Activated CD4-positive, alpha-beta memory T cell treated with anti-CD3 and anti-CD28 coated beads for 36 hours (primary cell): ENCODE measurements around the gene SMARCA5. TPM values are rescaled to one million over a fixed set of nuclear protein-coding genes. Genes with fewer than 3 reads are reported as not detected.

Experiments used
- CTCF ChIA-PET: fragments of 350-600 bp; sonication (Branson Sonifier 250); formaldehyde crosslinking; loops from one replicate; lab custom pipeline; 2021; ENCODE audit warnings: antibody characterized with exemption, inconsistent platforms; lab: Charles Lee
- POLR2A ChIA-PET: fragments of 350-600 bp; sonication (Branson Sonifier 250); formaldehyde crosslinking; loops from one replicate; lab custom pipeline; 2021; ENCODE audit warnings: antibody characterized with exemption; lab: Charles Lee
- DNase-seq: peaks from one replicate; pipeline ENCODE4 v3.0.0-alpha.2; 2020
- H3K27ac Mint-ChIP-seq: one replicate; pipeline ENCODE4 v1.8.0; 2021; ENCODE audit warnings: mixed read lengths
- H3K27me3 Mint-ChIP-seq: one replicate; pipeline ENCODE4 v1.8.0; 2021; ENCODE audit warnings: mixed read lengths
- H3K36me3 Mint-ChIP-seq: one replicate; pipeline ENCODE4 v1.8.0; 2021; ENCODE audit warnings: mixed read lengths
- H3K4me1 Mint-ChIP-seq: one replicate; pipeline ENCODE4 v1.8.0; 2021; ENCODE audit warnings: low read depth, mixed read lengths
- H3K4me3 Mint-ChIP-seq: one replicate; pipeline ENCODE4 v1.8.0; 2021; ENCODE audit warnings: mild to moderate bottlenecking, mixed read lengths
- H3K9me3 Mint-ChIP-seq: one replicate; pipeline ENCODE4 v1.8.0; 2021; ENCODE audit warnings: mixed read lengths
- intact Hi-C: fragments of 100-400 bp; cut with micrococcal nuclease; formaldehyde crosslinking; loops from one replicate; pipeline ENCODE4 v1.15.1; 2023
- total RNA-seq, 2 experiments: library from RNA; stranded (reverse); gene quantifications; one replicate each; pipeline ENCODE4 v1.2.3, GENCODE V29; 2021

SMARCA5 gene
- total RNA-seq, 2 experiments from 2014 or later: 67.0 to 69.3 TPM

DNA sequence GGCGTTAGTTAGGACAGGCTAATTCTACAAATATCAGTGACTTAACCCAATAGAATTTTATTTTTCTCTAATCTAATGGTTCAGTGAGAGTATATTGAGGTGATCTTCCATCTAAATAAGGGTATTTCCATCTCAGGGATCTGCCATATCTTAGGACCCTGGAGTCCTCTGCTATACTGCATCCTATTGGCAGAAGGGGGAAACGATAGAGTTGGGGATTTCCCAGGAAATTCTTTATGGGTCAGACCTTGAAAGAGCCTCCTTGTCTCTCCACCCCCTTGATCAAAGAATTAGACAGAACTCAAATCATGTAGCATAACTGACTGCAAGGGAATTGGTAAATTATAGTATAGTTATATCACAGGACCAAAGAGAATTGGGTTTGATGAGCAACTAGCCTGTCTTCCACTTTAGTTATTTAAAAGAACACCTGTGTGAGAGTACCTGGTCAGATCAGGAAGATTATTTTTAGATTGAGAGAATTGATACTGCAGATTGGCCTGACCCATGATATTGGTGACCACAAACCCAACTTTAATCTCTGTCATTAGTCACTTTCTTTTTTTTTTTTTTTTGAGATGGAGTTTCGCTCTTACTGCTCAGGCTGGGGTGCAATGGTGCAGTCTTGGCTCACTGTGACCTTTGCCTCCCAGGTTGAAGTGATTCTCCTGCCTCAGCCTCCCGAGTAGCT is 25.6 kb downstream of the SMARCA5 start:
- Mint-ChIP-seq H3K27ac (peak overlapping the region; percentile 1), H3K36me3 (peaks cover 52% of the 10 kb centered on the region), H3K27me3 (no peaks in the 10 kb centered on the region), H3K4me3 (no peak overlapping the region), H3K9me3 (no peaks in the 10 kb centered on the region), H3K4me1 (peaks cover 17% of the 10 kb centered on the region)
- ChIA-PET CTCF (no interaction called here), POLR2A (no interaction called here)
- intact Hi-C loops: loop anchor here (10.0 kb wide), 1 partner anchor 1576 kb away; no protein-coding TSS in a partner anchor
- DNase-seq: no peak

DNA sequence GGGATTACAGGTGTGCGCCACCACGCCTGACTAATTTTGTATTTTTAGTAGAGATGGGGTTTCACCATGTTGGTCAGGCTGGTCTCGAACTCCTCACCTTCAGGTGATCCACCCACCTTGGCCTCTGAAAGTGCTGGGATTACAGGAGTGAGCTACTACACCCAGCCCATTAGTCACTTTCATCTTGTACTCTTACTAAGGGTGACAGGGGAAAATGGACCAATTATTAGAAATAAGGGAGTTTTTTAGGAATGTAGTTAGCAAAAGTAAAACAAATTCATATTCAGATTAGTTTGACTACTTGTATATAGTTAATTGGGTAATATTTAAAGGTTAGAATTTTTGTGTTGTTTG is 26.1 kb downstream of the SMARCA5 start:
- intact Hi-C loops: loop anchor here (10.0 kb wide), 1 partner anchor 1575 kb away; no protein-coding TSS in a partner anchor
- DNase-seq: peak; percentile 23
- Mint-ChIP-seq H3K4me1 (peaks cover 17% of the 10 kb centered on the region), H3K27ac (no peak overlapping the region), H3K27me3 (no peaks in the 10 kb centered on the region), H3K9me3 (no peaks in the 10 kb centered on the region), H3K36me3 (peaks cover 56% of the 10 kb centered on the region), H3K4me3 (no peak overlapping the region)
- POLR2A ChIA-PET: no interaction called here
- CTCF ChIA-PET: no interaction called here

DNA sequence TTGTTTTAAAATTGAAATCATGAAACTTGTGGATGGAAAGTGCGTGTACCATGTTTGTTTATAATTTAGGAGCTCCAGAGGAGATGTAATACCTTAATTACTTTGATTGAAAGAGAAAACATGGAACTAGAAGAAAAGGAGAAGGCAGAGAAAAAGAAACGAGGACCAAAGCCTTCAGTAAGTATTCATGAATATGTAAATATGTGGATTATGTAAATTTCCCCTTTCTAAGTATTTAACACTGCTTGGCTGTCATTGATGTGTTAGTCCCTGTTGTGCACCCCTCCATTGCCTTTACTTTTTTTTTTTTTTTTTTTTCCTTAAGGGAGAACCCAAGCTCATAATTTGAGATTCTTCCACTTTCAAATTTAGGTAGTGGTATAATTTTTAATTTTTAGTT is 36.4 kb downstream of the SMARCA5 start:
- peaks cover 15% of the 10 kb centered on the region for H3K4me1 Mint-ChIP-seq
- H3K27ac Mint-ChIP-seq: no peak overlapping the region
- intact Hi-C loops: no loop called here
- no peak for DNase-seq
- ChIA-PET POLR2A (no interaction called here), CTCF (interaction anchor here (1.7 kb wide), 1 partner anchor 9 kb away, joined by 6 read pairs; no protein-coding TSS in a partner anchor)
- H3K36me3 Mint-ChIP-seq: peaks cover 52% of the 10 kb centered on the region
- H3K27me3 Mint-ChIP-seq: no peaks in the 10 kb centered on the region
- no peak overlapping the region for H3K4me3 Mint-ChIP-seq
- H3K9me3 Mint-ChIP-seq: no peaks in the 10 kb centered on the region

DNA sequence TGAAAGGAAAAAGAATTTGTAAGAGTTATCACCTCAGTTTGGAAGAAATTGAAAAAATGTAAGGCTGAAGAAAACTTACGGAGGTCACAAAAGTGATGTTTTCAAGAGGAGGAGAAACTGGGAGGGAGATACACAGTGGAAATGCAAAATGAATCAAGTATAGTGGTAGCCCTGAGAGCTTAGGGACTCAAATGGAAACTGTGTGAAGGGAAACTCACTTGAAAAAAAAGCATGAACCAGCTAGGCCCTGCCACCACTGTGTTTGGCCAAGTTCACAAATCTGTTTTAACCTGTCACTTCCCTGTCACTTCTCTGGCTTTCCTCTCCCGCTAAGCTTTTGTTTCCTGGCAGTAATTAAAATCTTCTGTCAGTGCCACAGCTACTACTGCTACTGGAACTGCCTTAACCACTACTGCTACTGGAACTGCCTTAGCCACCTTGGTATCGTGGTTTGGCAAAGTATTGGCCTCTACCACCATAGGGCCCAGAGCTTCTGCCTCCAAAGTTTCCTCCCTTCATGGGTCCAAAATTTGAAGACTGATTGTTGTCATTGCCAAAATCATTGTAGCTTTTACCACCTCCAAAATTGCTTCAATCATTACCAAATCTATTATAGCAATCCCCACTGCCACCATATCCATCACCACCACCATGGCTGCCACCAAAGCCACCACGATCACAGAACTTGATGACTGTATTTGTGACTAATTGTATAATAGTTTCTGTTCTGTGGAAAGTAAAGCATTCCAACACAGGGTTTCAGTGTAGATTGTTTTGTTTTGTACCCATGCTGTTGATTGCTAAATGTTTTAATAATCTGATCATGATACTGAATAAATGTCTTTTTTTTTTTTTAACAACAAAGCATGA is 41.5 kb downstream of the SMARCA5 start:
- no peak overlapping the region for H3K4me3 Mint-ChIP-seq
- CTCF ChIA-PET: no interaction called here
- H3K27me3 Mint-ChIP-seq: no peaks in the 10 kb centered on the region
- peak overlapping the region; percentile 40 for H3K27ac Mint-ChIP-seq
- POLR2A ChIA-PET: no interaction called here
- no peaks in the 10 kb centered on the region for H3K9me3 Mint-ChIP-seq
- intact Hi-C loops: loop anchor here (5.0 kb wide), 2 partner anchors 142 to 198 kb away; no protein-coding TSS in a partner anchor
- DNase-seq: peak; percentile 47
- peaks cover 20% of the 10 kb centered on the region for H3K4me1 Mint-ChIP-seq
- H3K36me3 Mint-ChIP-seq: peaks cover 26% of the 10 kb centered on the region

DNA sequence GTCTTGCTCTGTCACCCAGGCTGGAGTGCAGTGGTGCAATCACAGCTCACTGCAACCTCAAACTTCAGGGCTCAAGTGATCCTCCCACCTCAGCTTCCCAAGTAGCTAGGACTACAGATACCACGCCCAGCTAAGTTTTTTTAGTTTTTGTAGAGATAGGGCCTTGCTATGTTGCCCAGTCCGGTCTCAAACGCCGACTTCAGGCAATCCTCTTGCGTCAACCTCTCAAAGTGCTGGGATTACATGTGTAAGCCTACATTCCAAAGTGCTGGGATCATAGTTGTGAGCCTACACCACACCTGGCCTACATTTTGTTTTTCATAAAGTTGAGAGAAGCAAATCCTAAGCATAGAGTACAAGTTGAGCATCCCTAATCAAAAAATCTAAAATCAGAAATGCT is 42.2 kb downstream of the SMARCA5 start:
- no peaks in the 10 kb centered on the region for H3K9me3 Mint-ChIP-seq
- H3K36me3 Mint-ChIP-seq: peaks cover 21% of the 10 kb centered on the region
- no peaks in the 10 kb centered on the region for H3K27me3 Mint-ChIP-seq
- ChIA-PET CTCF (interaction anchor here (1.1 kb wide), 1 partner anchor 24 kb away, joined by 3 read pairs; no protein-coding TSS in a partner anchor), POLR2A (no interaction called here)
- H3K4me1 Mint-ChIP-seq: peaks cover 27% of the 10 kb centered on the region
- H3K27ac Mint-ChIP-seq: no peak overlapping the region
- no peak for DNase-seq
- intact Hi-C loops: loop anchor here (5.0 kb wide), 2 partner anchors 142 to 198 kb away; no protein-coding TSS in a partner anchor
- H3K4me3 Mint-ChIP-seq: no peak overlapping the region

DNA sequence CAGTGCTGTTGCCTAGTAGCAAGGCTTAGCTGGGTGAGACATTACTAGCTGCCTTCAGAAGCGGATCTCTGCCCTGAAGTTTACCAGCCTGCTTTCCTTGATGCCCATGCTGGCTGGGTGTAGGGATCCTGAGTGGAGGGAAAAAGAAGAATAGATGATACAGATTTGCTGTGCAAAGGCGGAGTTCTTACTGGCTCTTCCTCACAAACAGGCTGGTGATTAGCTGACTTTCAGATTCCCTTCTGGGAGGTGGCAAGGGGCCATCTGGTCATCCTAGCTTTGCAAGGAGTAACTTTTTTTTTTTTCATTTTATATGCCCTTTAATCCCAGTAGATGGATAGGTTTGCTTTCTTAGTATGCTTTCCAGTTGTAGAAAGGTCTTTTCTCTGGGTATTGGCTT is 44.8 kb downstream of the SMARCA5 start:
- ChIA-PET POLR2A (interaction anchor here (0.9 to 1.0 kb wide), 2 partner anchors 44 to 143 kb away, joined by 3 read pairs; partner anchors contain the start of gene SMARCA5), CTCF (interaction anchor here (0.8 to 2.5 kb wide), 4 partner anchors 8 to 60 kb away, joined by 3 to 13 read pairs (median 6); no protein-coding TSS in a partner anchor)
- DNase-seq: no peak
- Mint-ChIP-seq H3K27ac (no peak overlapping the region), H3K4me3 (no peak overlapping the region), H3K9me3 (no peaks in the 10 kb centered on the region), H3K27me3 (no peaks in the 10 kb centered on the region), H3K4me1 (peaks cover 31% of the 10 kb centered on the region), H3K36me3 (peaks cover 7% of the 10 kb centered on the region)
- intact Hi-C loops: loop anchor here (2.0 to 5.0 kb wide), 5 partner anchors 139 to 585 kb away; no protein-coding TSS in a partner anchor

DNA sequence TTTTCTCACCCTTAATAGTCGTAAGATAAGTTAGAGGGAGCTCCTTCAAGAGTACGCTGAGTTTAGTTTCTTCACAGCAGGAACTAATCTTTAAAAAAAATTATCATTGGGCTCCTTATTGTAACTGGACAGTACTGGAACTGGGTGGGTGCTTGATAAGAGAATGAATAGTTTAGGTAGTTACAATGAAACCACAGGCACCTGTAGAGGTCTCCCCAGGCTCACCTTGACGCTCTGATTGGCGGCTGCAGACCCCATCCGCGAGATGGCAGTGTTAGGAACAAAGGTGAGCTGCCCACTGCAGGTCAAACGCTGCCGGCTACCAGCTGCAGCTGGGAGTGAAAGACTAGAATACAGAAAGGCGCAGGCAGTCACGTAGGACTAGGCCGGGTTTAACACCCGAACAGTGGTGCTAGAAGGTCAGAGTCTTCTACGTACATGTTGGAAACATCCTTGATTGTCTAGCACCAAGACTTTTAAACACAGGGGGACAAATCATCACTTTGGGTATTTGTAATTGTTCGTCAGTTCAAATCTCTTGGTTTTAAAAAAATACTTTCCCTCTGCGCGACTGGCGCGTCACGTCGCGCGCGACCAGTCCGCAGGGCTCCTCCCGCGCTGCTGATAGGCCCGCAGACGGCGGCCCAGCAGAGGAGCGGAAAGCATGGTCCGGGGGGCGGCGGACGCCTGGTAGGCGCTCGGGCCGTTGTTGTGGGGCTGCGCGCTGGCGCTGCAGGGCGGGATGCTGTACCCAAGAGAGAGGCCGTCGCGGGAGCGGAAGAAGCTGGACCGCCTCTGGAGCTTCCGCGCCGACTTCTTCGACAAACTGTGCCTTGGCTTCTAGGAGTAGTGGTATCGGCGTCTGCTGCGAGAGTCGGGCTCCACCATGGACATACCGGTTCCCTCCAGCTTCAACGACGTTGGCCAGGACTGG is 45.6 kb downstream of the SMARCA5 start:
- Mint-ChIP-seq H3K4me3 (peak overlapping the region; percentile 83), H3K9me3 (no peaks in the 10 kb centered on the region), H3K27ac (peak overlapping the region; percentile 78), H3K4me1 (peaks cover 31% of the 10 kb centered on the region), H3K27me3 (no peaks in the 10 kb centered on the region), H3K36me3 (peaks cover 4% of the 10 kb centered on the region)
- intact Hi-C loops: loop anchor here (1.0 to 5.0 kb wide), 6 partner anchors 46 to 584 kb away; partner anchors contain the start of gene SMARCA5
- ChIA-PET POLR2A (interaction anchor here (0.9 to 1.2 kb wide), 3 partner anchors 45 to 142 kb away, joined by 3 read pairs; partner anchors contain the start of gene SMARCA5), CTCF (interaction anchor here (0.6 to 2.5 kb wide), 6 partner anchors 9 to 134 kb away, joined by 3 to 13 read pairs (median 4); no protein-coding TSS in a partner anchor)
- DNase-seq: peak; percentile 79

DNA sequence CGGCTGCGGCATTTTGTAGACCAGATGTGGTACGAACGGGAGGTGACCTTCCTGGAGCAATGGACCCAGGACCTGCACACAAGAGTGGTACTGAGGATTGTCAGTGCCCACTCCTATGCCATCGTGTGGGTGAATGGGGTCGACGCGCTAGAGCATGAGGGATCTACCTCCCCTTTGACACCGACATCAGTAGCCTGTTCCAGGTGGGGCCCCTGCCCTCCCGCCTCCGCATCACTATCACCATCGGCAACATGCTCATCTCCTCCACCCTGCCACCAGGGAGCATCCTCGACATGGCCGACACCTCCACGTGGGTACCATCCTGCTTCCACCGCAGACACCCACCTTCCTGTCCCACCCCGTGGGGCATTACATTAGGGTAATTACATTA is 46.2 kb downstream of the SMARCA5 start:
- Mint-ChIP-seq H3K4me1 (peaks cover 26% of the 10 kb centered on the region), H3K9me3 (no peaks in the 10 kb centered on the region), H3K4me3 (peak overlapping the region; percentile 83), H3K27me3 (no peaks in the 10 kb centered on the region), H3K36me3 (peaks cover 4% of the 10 kb centered on the region), H3K27ac (no peak overlapping the region)
- intact Hi-C loops: loop anchor here (1.0 to 5.0 kb wide), 6 partner anchors 46 to 583 kb away; partner anchors contain the start of gene SMARCA5
- CTCF ChIA-PET: interaction anchor here (1.5 to 2.5 kb wide), 2 partner anchors 9 to 13 kb away, joined by 6 to 13 read pairs; no protein-coding TSS in a partner anchor
- POLR2A ChIA-PET: interaction anchor here (1.2 kb wide), 1 partner anchor 46 kb away, joined by 3 read pairs; the partner anchor contains the start of gene SMARCA5
- peak; percentile 45 for DNase-seq

DNA sequence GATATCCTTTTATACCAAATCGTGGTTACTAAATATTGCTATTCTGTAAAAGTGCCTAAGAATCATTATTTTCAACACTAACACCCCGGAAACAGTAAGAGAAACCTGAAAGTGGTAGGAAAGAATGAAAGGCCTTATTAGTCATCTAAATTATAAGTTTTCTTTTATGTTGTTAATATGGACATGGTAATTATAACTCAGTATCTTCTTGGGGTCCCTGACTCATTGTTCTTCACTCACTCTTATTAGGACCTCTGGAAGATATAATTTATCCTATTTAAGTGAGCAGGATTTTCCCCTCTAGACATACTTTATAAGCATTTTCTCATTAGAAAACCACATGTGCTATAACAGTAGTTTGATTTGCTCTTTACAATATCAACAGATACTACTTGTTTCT is 51.0 kb downstream of the SMARCA5 start:
- POLR2A ChIA-PET: no interaction called here
- H3K4me1 Mint-ChIP-seq: peaks cover 17% of the 10 kb centered on the region
- no peak overlapping the region for H3K27ac Mint-ChIP-seq
- intact Hi-C loops: no loop called here
- no peak for DNase-seq
- H3K36me3 Mint-ChIP-seq: peaks cover 19% of the 10 kb centered on the region
- no peak overlapping the region for H3K4me3 Mint-ChIP-seq
- CTCF ChIA-PET: no interaction called here
- H3K27me3 Mint-ChIP-seq: no peaks in the 10 kb centered on the region
- H3K9me3 Mint-ChIP-seq: no peaks in the 10 kb centered on the region

DNA sequence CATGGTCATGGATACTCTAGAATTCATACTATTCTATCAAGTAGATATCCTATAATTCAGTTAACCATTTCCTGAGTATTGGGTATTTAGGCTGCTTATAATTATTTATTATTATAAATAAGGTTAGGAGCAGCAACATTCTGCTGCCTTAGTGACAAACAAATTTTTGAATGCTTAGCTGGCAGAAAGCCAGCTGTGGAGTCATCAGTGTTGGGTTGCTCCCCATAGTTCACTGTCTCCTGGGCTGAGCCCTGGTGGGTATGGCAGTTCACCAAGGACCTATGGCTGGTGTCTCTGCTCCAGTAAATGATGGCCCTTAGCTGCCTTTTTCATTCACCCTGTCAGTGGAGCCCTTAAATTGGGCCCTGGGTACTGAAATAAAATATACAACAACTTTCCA is 61.8 kb downstream of the SMARCA5 start:
- intact Hi-C loops: no loop called here
- no peak for DNase-seq
- no peak overlapping the region for H3K4me3 Mint-ChIP-seq

DNA sequence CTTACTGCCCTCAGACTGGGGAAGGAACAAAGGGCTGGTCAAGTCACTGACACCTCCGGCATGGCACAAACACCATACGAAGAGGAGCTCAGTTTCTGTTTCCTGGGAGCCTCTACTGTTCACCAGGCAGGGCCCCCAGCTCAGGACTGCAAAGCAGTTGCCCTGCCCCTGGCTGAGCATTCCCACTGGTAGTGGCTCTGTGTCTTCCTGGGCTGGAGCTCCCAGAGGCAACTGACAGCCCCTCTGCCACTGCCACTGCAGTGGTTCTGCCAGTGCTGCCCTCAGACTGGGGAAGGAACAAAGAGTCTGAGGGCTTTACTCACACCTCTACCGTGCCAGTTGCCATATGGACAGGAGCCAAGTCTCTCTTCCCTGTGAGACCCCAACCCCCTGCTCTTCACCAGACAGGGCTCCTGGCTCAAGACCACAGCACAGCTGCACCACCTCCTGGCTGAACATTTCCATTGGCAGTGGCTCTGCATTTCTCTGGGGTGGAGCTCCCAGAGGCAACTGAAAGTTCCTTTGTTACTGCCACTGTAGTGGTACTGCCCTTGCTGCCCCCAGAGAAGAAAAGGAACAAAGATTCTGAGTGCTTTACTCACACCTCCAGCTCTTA is 67.9 kb downstream of the SMARCA5 start:
- H3K27ac Mint-ChIP-seq: no peak overlapping the region
- DNase-seq: no peak
- no peaks in the 10 kb centered on the region for H3K4me1 Mint-ChIP-seq
- POLR2A ChIA-PET: no interaction called here
- CTCF ChIA-PET: no interaction called here
- intact Hi-C loops: no loop called here
- peaks cover 18% of the 10 kb centered on the region for H3K36me3 Mint-ChIP-seq
- peaks cover 23% of the 10 kb centered on the region for H3K9me3 Mint-ChIP-seq
- no peak overlapping the region for H3K4me3 Mint-ChIP-seq
- H3K27me3 Mint-ChIP-seq: no peaks in the 10 kb centered on the region

More for the DNA sequence above, 61.8 kb downstream of the SMARCA5 start:
- H3K27ac Mint-ChIP-seq: no peak overlapping the region
- ChIA-PET POLR2A (no interaction called here), CTCF (no interaction called here)
- no peaks in the 10 kb centered on the region for H3K27me3 Mint-ChIP-seq
- no peaks in the 10 kb centered on the region for H3K9me3 Mint-ChIP-seq
- H3K4me1 Mint-ChIP-seq: no peaks in the 10 kb centered on the region
- peaks cover 26% of the 10 kb centered on the region for H3K36me3 Mint-ChIP-seq
